K562 (cell line): ENCODE results near the gene RGMA.

Source experiments
- CTCF ChIP-seq, 3 experiments: IDR thresholded peaks in 2 of 3; conservative IDR thresholded peaks in 1 of 3; 2 replicates each; pipeline ENCODE4 v1.5.1; 2011 to 2012; ENCODE audit warnings: low read length in 3 of 3, mild to moderate bottlenecking in 3 of 3, control low read depth in 2 of 3, improper control_type of control experiment in 1 of 3, inconsistent platforms in 1 of 3, low read depth in 1 of 3, mixed read lengths in 1 of 3, moderate library complexity in 1 of 3; ENCODE audit not compliant: insufficient read depth in 2 of 3
- POLR2A ChIP-seq: fragments of 450-650 bp; conservative IDR thresholded peaks from 2 replicates; pipeline ENCODE4 v1.6.1; 2016
- POLR2AphosphoS2 ChIP-seq: IDR thresholded peaks from 2 replicates; pipeline ENCODE4 v1.6.1; 2012; ENCODE audit warnings: low read length, improper control_type of control experiment
- SMARCA4 ChIP-seq: fragments of 450-650 bp; IDR thresholded peaks from 2 replicates; pipeline ENCODE4 v1.6.1; 2016
- USF2 ChIP-seq: sonication (generic); formaldehyde crosslinking; IDR thresholded peaks from 2 replicates; pipeline ENCODE4 v1.5.0; 2020; ENCODE audit warnings: missing genetic modification reagents
- ZNF24 ChIP-seq: fragments of 450-650 bp; IDR thresholded peaks from 2 replicates; pipeline ENCODE4 v1.6.1; 2016

- TF ChIP-seq POLR2A (no peak), USF2 (no peak), POLR2AphosphoS2 (no peak), CTCF (IDR thresholded peaks at IDR 0.05 in 2 of 3, conservative IDR thresholded peaks at IDR 0.05 in 1 of 3; ENCODE audit: insufficient read depth in 2 of 3, low read depth in 1 of 3, low read length in 3 of 3) (no peak), SMARCA4 (no peak), ZNF24 (no peak)
These were observed 35.1 kb upstream of the RGMA start for GRCh38 chr15:93124126-93124525.
